Astrocyte (in vitro differentiated cells and primary cell): ENCODE data around the gene CCDC12. TPM values are rescaled to one million over a fixed set of nuclear protein-coding genes. Genes with fewer than 3 reads are reported as not detected.

Experiments
- DNase-seq: peaks from one replicate; pipeline ENCODE4 v3.0.0-alpha.2; 2010; ENCODE audit warnings: low read depth
- FAIRE-seq: peaks from 2 replicates; lab custom pipeline; 2011; peaks lifted over from hg19 to GRCh38; lab: Jason Lieb, UNC
- H2AFZ ChIP-seq: 2 replicates; pipeline ENCODE4 v1.6.0; 2012; ENCODE audit warnings: low read depth, low read length, inconsistent platforms
- H3K27ac ChIP-seq: 2 replicates; pipeline ENCODE4 v1.5.1; 2011; ENCODE audit warnings: low read depth, low read length, inconsistent platforms
- H3K27me3 ChIP-seq: 2 replicates; pipeline ENCODE4 v1.6.0; 2011; ENCODE audit warnings: low read length, inconsistent platforms; ENCODE audit not compliant: insufficient read depth
- H3K36me3 ChIP-seq: 2 replicates; pipeline ENCODE4 v1.5.1; 2011; ENCODE audit warnings: low read length, inconsistent platforms; ENCODE audit not compliant: insufficient read depth
- H3K4me1 ChIP-seq: 2 replicates; pipeline ENCODE4 v1.5.1; 2011; ENCODE audit warnings: low read length, inconsistent platforms; ENCODE audit not compliant: insufficient read depth
- H3K4me2 ChIP-seq: 2 replicates; pipeline ENCODE4 v1.6.0; 2012; ENCODE audit warnings: low read length, inconsistent platforms
- H3K4me3 ChIP-seq: 2 replicates; pipeline ENCODE4 v1.5.1; 2011; ENCODE audit warnings: low read depth, mild to moderate bottlenecking, low read length, inconsistent platforms; ENCODE audit not compliant: insufficient read depth
- H3K79me2 ChIP-seq: 2 replicates; pipeline ENCODE4 v1.6.0; 2012; ENCODE audit warnings: mild to moderate bottlenecking, low read length, inconsistent platforms; ENCODE audit not compliant: insufficient read depth
- H3K9ac ChIP-seq: 2 replicates; pipeline ENCODE4 v1.6.0; 2012; ENCODE audit warnings: mild to moderate bottlenecking, low read length, inconsistent platforms
- H3K9me3 ChIP-seq: 2 replicates; pipeline ENCODE4 v1.5.1; 2012; ENCODE audit warnings: low read depth, mild to moderate bottlenecking, low read length, inconsistent platforms; ENCODE audit not compliant: insufficient read depth
- H4K20me1 ChIP-seq: 2 replicates; pipeline ENCODE4 v1.6.0; 2012; ENCODE audit warnings: low read length, inconsistent platforms; ENCODE audit not compliant: insufficient read depth
- H3K27ac Mint-ChIP-seq: one replicate; pipeline ENCODE4 v1.8.0; 2021; ENCODE audit warnings: mild to moderate bottlenecking, mixed read lengths; ENCODE audit not compliant: unreplicated experiment
- H3K27me3 Mint-ChIP-seq: one replicate; pipeline ENCODE4 v1.8.0; 2021; ENCODE audit warnings: low read depth, mixed read lengths; ENCODE audit not compliant: unreplicated experiment
- H3K36me3 Mint-ChIP-seq: one replicate; pipeline ENCODE4 v1.8.0; 2021; ENCODE audit warnings: low read depth, mixed read lengths; ENCODE audit not compliant: unreplicated experiment
- H3K4me1 Mint-ChIP-seq: one replicate; pipeline ENCODE4 v1.8.0; 2021; ENCODE audit warnings: low read depth, mixed read lengths; ENCODE audit not compliant: unreplicated experiment
- H3K4me3 Mint-ChIP-seq: one replicate; pipeline ENCODE4 v1.8.0; 2021; ENCODE audit warnings: mild to moderate bottlenecking, moderate library complexity, mixed read lengths; ENCODE audit not compliant: unreplicated experiment
- H3K9me3 Mint-ChIP-seq: one replicate; pipeline ENCODE4 v1.8.0; 2021; ENCODE audit warnings: mild to moderate bottlenecking, mixed read lengths; ENCODE audit not compliant: unreplicated experiment
- CTCF ChIP-seq: IDR thresholded peaks from 2 replicates; pipeline ENCODE4 v1.5.1; 2011; ENCODE audit warnings: low read depth, mild to moderate bottlenecking, inconsistent platforms, low read length, moderate library complexity; ENCODE audit not compliant: insufficient read depth
- EZH2 ChIP-seq: IDR thresholded peaks from 2 replicates; pipeline ENCODE4 v1.6.1; 2012; ENCODE audit warnings: mild to moderate bottlenecking, low read length, inconsistent platforms; ENCODE audit not compliant: insufficient read depth
- total RNA-seq: library from RNA; stranded (reverse); gene quantifications from 2 replicates; pipeline ENCODE4 v1.2.1, GENCODE V29; 2021

Gene CCDC12
- total RNA-seq, 1 donor from 2014 or later, result 29.0 TPM

GRCh38 chr3:47007482-47008233 is 31.1 kb upstream of the CCDC12 start:
- no peak overlapping the region for H3K4me2 ChIP-seq
- no peak overlapping the region for H2AFZ ChIP-seq
- H3K4me3 ChIP-seq, result no peak overlapping the region
- Mint-ChIP-seq H3K4me1 (peaks cover 4% of the 10 kb centered on the region), H3K36me3 (peaks cover 13% of the 10 kb centered on the region), H3K9me3 (no peaks in the 10 kb centered on the region), H3K27ac (no peak overlapping the region), H3K4me3 (no peak overlapping the region), H3K27me3 (peaks cover 3% of the 10 kb centered on the region)
- H3K4me1 ChIP-seq, result peaks cover 10% of the 10 kb centered on the region
- no peak overlapping the region for H3K27ac ChIP-seq
- H4K20me1 ChIP-seq, result no peaks in the 10 kb centered on the region
- H3K9ac ChIP-seq, result no peak overlapping the region
- TF ChIP-seq CTCF, result no peak
- H3K79me2 ChIP-seq, result no peaks in the 10 kb centered on the region
- FAIRE-seq (no peak), DNase-seq (no peak)
- no peaks in the 10 kb centered on the region for H3K27me3 ChIP-seq
- H3K9me3 ChIP-seq, result no peaks in the 10 kb centered on the region
- no peaks in the 10 kb centered on the region for H3K36me3 ChIP-seq

GRCh38 chr3:47007001-47007400 is 30.5 kb upstream of the CCDC12 start:
- DNase-seq (no peak), FAIRE-seq (no peak)
- Histone ChIP-seq H3K9ac (no peak overlapping the region), H3K27me3 (no peaks in the 10 kb centered on the region), H3K4me3 (no peak overlapping the region), H3K4me1 (peaks cover 10% of the 10 kb centered on the region), H3K4me2 (no peak overlapping the region), H4K20me1 (no peaks in the 10 kb centered on the region), H3K9me3 (no peaks in the 10 kb centered on the region), H3K27ac (no peak overlapping the region), H3K36me3 (no peaks in the 10 kb centered on the region), H3K79me2 (no peaks in the 10 kb centered on the region), H2AFZ (no peak overlapping the region)
- H3K9me3 Mint-ChIP-seq, result peaks cover 2% of the 10 kb centered on the region
- H3K4me3 Mint-ChIP-seq, result no peak overlapping the region
- no peak overlapping the region for H3K27ac Mint-ChIP-seq
- H3K4me1 Mint-ChIP-seq, result peaks cover 4% of the 10 kb centered on the region
- peaks cover 17% of the 10 kb centered on the region for H3K36me3 Mint-ChIP-seq
- peaks cover 3% of the 10 kb centered on the region for H3K27me3 Mint-ChIP-seq
- no peak for TF ChIP-seq CTCF
- no peak for TF ChIP-seq EZH2

GRCh38 chr3:47006145-47006651 is 29.7 kb upstream of the CCDC12 start:
- H3K27ac Mint-ChIP-seq, result no peak overlapping the region
- no peak overlapping the region for H3K4me3 Mint-ChIP-seq
- Histone ChIP-seq H3K36me3 (no peaks in the 10 kb centered on the region), H3K79me2 (no peaks in the 10 kb centered on the region), H2AFZ (no peak overlapping the region), H3K9me3 (no peaks in the 10 kb centered on the region), H3K4me1 (peaks cover 10% of the 10 kb centered on the region), H3K4me2 (no peak overlapping the region), H3K27ac (no peak overlapping the region), H3K27me3 (no peaks in the 10 kb centered on the region), H4K20me1 (no peaks in the 10 kb centered on the region), H3K9ac (no peak overlapping the region), H3K4me3 (no peak overlapping the region)
- H3K36me3 Mint-ChIP-seq, result peaks cover 17% of the 10 kb centered on the region
- peaks cover 2% of the 10 kb centered on the region for H3K9me3 Mint-ChIP-seq
- FAIRE-seq, result no peak
- TF ChIP-seq EZH2 (no peak), CTCF (no peak)
- H3K27me3 Mint-ChIP-seq, result peaks cover 3% of the 10 kb centered on the region
- peaks cover 4% of the 10 kb centered on the region for H3K4me1 Mint-ChIP-seq
- DNase-seq, result no peak
